PC-3 (cell line): ENCODE results near the gene ARMC7. TPM values are rescaled to one million over a fixed set of nuclear protein-coding genes. Genes with fewer than 3 reads are reported as not detected.

ENCODE experiments used
- ATAC-seq: fragments of 200-7000 bp; cut with Tn5 transposase; 2 replicates; pipeline ENCODE4 v1.9.1; 2020; ENCODE audit warnings: mild to moderate bottlenecking, moderate library complexity
- BruUV-seq: library from RNA; stranded (reverse); fragments of 400-500 nt; replicated peaks from 2 replicates; lab custom pipeline; 2021; lab: Mats Ljungman, UMichigan
- CTCF ChIA-PET: fragments of 300-600 bp; sonication (Branson Sonifier 250); formaldehyde crosslinking; loops from one replicate; lab custom pipeline; 2022; ENCODE audit warnings: antibody characterized with exemption; lab: Charles Lee
- POLR2A ChIA-PET: fragments of 300-600 bp; sonication (Branson Sonifier 250); formaldehyde crosslinking; loops from one replicate; lab custom pipeline; 2022; ENCODE audit warnings: antibody characterized with exemption; ENCODE audit not compliant: unreplicated experiment; lab: Charles Lee
- DNase-seq: peaks from one replicate; pipeline ENCODE4 v3.0.0-alpha.2; 2015
- H2AFZ ChIP-seq: fragments of 300-600 bp; sonication (generic); 2 replicates; pipeline ENCODE4 v1.6.0; 2016; ENCODE audit warnings: antibody characterized with exemption, low read length
- H3F3A ChIP-seq: fragments of 300-600 bp; sonication (generic); one replicate; pipeline ENCODE4 v1.6.0; 2017; ENCODE audit warnings: antibody characterized with exemption, low read length, control low read depth, mild to moderate bottlenecking; ENCODE audit not compliant: unreplicated experiment
- H3K27ac ChIP-seq: fragments of 300-600 bp; sonication (generic); 2 replicates; pipeline ENCODE4 v1.5.1; 2016; ENCODE audit warnings: mild to moderate bottlenecking, low read length
- H3K27me3 ChIP-seq: fragments of 300-600 bp; sonication (generic); 2 replicates; pipeline ENCODE4 v1.6.1; 2016; ENCODE audit warnings: low read length, mixed read lengths
- H3K36me3 ChIP-seq: fragments of 300-600 bp; sonication (generic); 2 replicates; pipeline ENCODE4 v1.6.1; 2016; ENCODE audit warnings: low read depth, mixed run types, low read length, mixed read lengths
- H3K4me1 ChIP-seq: fragments of 300-600 bp; sonication (generic); 2 replicates; pipeline ENCODE4 v1.5.1; 2016; ENCODE audit warnings: low read length; ENCODE audit not compliant: insufficient read depth
- H3K4me2 ChIP-seq: fragments of 300-600 bp; sonication (generic); 2 replicates; pipeline ENCODE4 v1.6.0; 2016; ENCODE audit warnings: low read length
- H3K4me3 ChIP-seq: fragments of 300-600 bp; sonication (generic); 2 replicates; pipeline ENCODE4 v1.5.1; 2016; ENCODE audit warnings: mild to moderate bottlenecking, low read length, mixed read lengths
- H3K79me2 ChIP-seq: fragments of 300-600 bp; sonication (generic); 2 replicates; pipeline ENCODE4 v1.6.1; 2017; ENCODE audit warnings: low read length, mixed read lengths
- H3K9ac ChIP-seq: fragments of 300-600 bp; sonication (generic); 2 replicates; pipeline ENCODE4 v1.6.0; 2016; ENCODE audit warnings: mild to moderate bottlenecking, low read length
- H3K9me2 ChIP-seq: fragments of 300-600 bp; sonication (generic); replicated peaks from 2 replicates; pipeline ENCODE4 v1.6.1; 2016; ENCODE audit warnings: mixed run types, low read length, mixed read lengths
- H3K9me3 ChIP-seq: fragments of 300-600 bp; sonication (generic); 2 replicates; pipeline ENCODE4 v1.6.1; 2016; ENCODE audit warnings: low read length, mixed read lengths
- H4K20me1 ChIP-seq: fragments of 300-600 bp; sonication (generic); 2 replicates; pipeline ENCODE4 v1.6.1; 2016; ENCODE audit warnings: low read length, mixed read lengths
- EZH2 ChIP-seq: fragments of 300-600 bp; sonication (generic); IDR thresholded peaks from one replicate; pipeline ENCODE4 v1.6.1; 2017; ENCODE audit warnings: antibody characterized with exemption, mild to moderate bottlenecking, low read length; ENCODE audit not compliant: unreplicated experiment
- EZH2phosphoT487 ChIP-seq: fragments of 300-600 bp; sonication (generic); IDR thresholded peaks from 2 replicates; pipeline ENCODE4 v1.6.1; 2018; ENCODE audit warnings: mild to moderate bottlenecking, antibody characterized with exemption, low read length, borderline replicate concordance
- intact Hi-C: fragments of 100-400 bp; cut with micrococcal nuclease; formaldehyde crosslinking; loops from 2 replicates; pipeline ENCODE4 v1.9.0; 2023
- total RNA-seq: library from RNA; depleted of rRNA; stranded (reverse); fragments of >200 nt; gene quantifications from 2 replicates; pipeline ENCODE4 v1.2.3, GENCODE V29; 2014
- TF ChIP-seq, protein P1 (sequence below): fragments of 300-600 bp; sonication (generic); conservative IDR thresholded peaks from 2 replicates; pipeline ENCODE4 v1.5.1; 2017; ENCODE audit warnings: antibody characterized with exemption, low read depth, mild to moderate bottlenecking, low read length

The ARMC7 gene
- total RNA-seq, 1 experiment from 2014 or later = 17.0 TPM

DNA sequence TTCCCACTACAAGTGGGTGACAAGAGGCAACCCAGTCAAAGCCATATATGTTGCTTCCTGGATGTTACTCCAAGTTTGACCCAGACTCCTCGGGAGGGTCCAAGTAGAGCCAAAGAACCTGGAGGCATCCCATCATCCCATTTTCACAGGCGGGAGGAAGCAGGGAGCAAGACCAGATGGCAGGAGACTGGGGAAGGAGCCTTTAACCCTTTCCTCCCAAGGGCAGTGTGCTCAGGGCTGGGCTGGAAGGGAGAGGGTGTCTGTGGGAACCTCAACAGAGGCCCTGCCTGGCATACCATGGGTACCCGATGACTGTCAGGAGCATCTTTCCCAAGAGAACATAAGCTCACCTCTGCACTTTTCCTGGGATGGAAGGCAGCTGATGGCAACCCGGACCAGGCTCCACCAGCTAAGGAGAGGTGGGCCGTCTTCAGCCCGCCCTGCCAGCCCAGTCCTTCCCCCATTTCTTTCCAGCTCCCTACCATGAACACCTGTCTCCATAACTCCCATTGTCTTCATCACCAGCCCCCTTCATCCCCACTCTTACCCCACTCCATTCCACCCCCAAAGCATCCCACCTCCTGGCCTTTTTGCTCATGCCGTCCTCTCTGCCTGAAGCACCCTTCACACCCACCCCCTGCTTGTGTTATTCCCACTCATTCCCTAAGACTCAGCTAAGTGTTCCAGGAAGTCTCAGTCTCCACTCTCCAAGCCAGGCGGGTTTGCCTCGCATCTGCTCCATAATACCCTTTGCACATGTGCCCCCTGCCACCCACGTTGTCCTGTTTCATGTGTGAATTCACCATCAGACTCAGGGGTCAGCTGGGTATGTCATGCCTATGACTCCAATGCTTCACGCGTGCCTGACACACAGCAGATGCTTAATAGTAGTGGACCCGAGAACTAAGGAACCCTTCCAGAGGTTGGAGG, 27.9 kb upstream of the ARMC7 start:
- intact Hi-C loops = no loop called here

GRCh38 chr17:75082683-75083082, 27.1 kb upstream of the ARMC7 start:
- CTCF ChIA-PET = no interaction called here
- H3K9me3 ChIP-seq = no peaks in the 10 kb centered on the region

More for the DNA sequence above, 27.9 kb upstream of the ARMC7 start:
- no peaks in the 10 kb centered on the region for H3K9me2 ChIP-seq
- no peak overlapping the region for H3K27ac ChIP-seq
- TF ChIP-seq EZH2phosphoT487 (no peak), EZH2 (no peak)
- TF ChIP-seq, protein P1, sequence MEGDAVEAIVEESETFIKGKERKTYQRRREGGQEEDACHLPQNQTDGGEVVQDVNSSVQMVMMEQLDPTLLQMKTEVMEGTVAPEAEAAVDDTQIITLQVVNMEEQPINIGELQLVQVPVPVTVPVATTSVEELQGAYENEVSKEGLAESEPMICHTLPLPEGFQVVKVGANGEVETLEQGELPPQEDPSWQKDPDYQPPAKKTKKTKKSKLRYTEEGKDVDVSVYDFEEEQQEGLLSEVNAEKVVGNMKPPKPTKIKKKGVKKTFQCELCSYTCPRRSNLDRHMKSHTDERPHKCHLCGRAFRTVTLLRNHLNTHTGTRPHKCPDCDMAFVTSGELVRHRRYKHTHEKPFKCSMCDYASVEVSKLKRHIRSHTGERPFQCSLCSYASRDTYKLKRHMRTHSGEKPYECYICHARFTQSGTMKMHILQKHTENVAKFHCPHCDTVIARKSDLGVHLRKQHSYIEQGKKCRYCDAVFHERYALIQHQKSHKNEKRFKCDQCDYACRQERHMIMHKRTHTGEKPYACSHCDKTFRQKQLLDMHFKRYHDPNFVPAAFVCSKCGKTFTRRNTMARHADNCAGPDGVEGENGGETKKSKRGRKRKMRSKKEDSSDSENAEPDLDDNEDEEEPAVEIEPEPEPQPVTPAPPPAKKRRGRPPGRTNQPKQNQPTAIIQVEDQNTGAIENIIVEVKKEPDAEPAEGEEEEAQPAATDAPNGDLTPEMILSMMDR = no peak
- ChIA-PET POLR2A (no interaction called here), CTCF (no interaction called here)
- H3K4me3 ChIP-seq = no peak overlapping the region
- H4K20me1 ChIP-seq = no peaks in the 10 kb centered on the region
- H3K79me2 ChIP-seq = no peaks in the 10 kb centered on the region
- BruUV-seq = no TSS peak
- ATAC-seq (no peak), DNase-seq (no peak)
- H3K9ac ChIP-seq = no peak overlapping the region
- H3K4me1 ChIP-seq = peaks cover 32% of the 10 kb centered on the region
- H3K36me3 ChIP-seq = no peaks in the 10 kb centered on the region
- no peaks in the 10 kb centered on the region for H3K9me3 ChIP-seq
- no peaks in the 10 kb centered on the region for H3K27me3 ChIP-seq
- H2AFZ ChIP-seq = no peak overlapping the region
- H3K4me2 ChIP-seq = no peak overlapping the region
- H3F3A ChIP-seq = peaks cover 5% of the 10 kb centered on the region

More at GRCh38 chr17:75082683-75083082, 27.1 kb upstream of the ARMC7 start:
- POLR2A ChIA-PET = no interaction called here
- no peak for DNase-seq
- Histone ChIP-seq H3K9ac (no peak overlapping the region), H3K36me3 (no peaks in the 10 kb centered on the region), H3K4me2 (no peak overlapping the region), H3K4me3 (no peak overlapping the region), H2AFZ (no peak overlapping the region), H3K79me2 (no peaks in the 10 kb centered on the region), H3K9me2 (no peaks in the 10 kb centered on the region), H3K4me1 (peaks cover 31% of the 10 kb centered on the region), H3K27me3 (no peaks in the 10 kb centered on the region), H3K27ac (no peak overlapping the region), H4K20me1 (no peaks in the 10 kb centered on the region), H3F3A (peaks cover 5% of the 10 kb centered on the region)
- intact Hi-C loops = no loop called here
- ATAC-seq = no peak
- BruUV-seq = no TSS peak
- no peak for TF ChIP-seq EZH2
- no peak for TF ChIP-seq EZH2phosphoT487
- TF ChIP-seq, protein P1 = no peak
